ENCODE data around the gene NUP62. TPM values are rescaled to one million over a fixed set of nuclear protein-coding genes. Genes with fewer than 3 reads are reported as not detected.
A peak's percentile ranks its signal among the peaks of the same experiment; 100 is the strongest.

The NUP62 gene
- total RNA-seq, 2 experiments from 2014 or later = 113 to 119 TPM

DNA sequence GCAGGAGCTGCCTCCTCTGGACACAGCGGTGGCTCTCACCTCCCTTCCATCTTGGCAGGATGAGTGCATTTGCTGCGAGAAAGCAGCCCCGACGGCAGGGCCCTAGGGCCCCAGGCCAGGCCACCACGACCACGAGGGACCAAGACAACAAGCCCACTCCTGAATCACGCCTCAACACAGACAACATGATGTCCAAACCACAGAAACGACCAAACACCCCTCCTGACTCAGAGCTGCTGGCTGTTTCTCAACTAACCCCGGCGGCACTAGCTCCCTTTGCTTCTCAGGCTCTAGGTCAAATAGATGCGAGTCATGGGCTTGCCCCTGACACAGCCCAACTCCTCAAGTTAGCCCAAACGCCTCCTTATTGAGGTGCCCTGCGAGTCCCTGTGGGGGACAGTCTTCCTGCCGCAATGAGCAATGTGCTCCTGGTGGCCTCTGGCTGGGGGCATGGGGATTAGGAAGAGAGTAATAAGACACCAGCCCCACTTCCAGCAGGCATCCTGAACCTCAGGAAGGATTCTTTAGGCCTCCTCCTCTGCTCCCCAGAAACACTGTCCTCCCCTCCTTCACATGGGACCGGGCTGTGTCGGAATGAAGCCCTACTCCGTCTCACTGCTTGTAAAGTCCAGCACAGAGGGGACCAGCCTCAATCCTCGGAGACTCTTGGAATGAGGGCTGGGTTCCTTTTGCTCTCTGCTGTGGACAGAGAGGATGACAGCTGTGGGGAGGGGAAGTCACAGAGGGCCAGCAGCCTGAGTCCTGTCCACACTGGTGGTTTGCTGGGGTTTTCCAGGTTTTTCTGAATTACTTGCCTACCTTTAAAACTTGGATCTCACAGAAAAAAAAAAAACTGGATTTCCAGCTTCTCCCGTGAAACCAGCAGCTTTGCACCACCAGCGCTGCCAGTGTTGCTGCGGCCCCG, 7.2 kb downstream of the NUP62 start:
- peaks cover 64% of the 10 kb centered on the region for H3K36me3 Mint-ChIP-seq (ENCODE audit: low read depth)
- no peaks in the 10 kb centered on the region for H3K9me3 Mint-ChIP-seq
- H3K4me3 Mint-ChIP-seq = no peak overlapping the region
- POLR2A ChIA-PET = interaction anchor here (0.6 to 12.0 kb wide), 3 partner anchors 10 to 1519 kb away, joined by 3 to 167 read pairs (median 4); no protein-coding TSS in a partner anchor
- intact Hi-C loops (cut with micrococcal nuclease) = loop anchor here (10.0 kb wide), 1 partner anchor 47 kb away; the partner anchor contains the start of genes AKT1S1 and TBC1D17
- DNase-seq = no peak
- TF ChIP-seq, protein P1, sequence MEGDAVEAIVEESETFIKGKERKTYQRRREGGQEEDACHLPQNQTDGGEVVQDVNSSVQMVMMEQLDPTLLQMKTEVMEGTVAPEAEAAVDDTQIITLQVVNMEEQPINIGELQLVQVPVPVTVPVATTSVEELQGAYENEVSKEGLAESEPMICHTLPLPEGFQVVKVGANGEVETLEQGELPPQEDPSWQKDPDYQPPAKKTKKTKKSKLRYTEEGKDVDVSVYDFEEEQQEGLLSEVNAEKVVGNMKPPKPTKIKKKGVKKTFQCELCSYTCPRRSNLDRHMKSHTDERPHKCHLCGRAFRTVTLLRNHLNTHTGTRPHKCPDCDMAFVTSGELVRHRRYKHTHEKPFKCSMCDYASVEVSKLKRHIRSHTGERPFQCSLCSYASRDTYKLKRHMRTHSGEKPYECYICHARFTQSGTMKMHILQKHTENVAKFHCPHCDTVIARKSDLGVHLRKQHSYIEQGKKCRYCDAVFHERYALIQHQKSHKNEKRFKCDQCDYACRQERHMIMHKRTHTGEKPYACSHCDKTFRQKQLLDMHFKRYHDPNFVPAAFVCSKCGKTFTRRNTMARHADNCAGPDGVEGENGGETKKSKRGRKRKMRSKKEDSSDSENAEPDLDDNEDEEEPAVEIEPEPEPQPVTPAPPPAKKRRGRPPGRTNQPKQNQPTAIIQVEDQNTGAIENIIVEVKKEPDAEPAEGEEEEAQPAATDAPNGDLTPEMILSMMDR (IDR thresholded peaks at IDR 0.05) = no peak
- CTCF ChIA-PET = no interaction called here
- peak; percentile 37 for ATAC-seq
- H3K27ac Mint-ChIP-seq = peak overlapping the region; percentile 64
- H3K27me3 Mint-ChIP-seq = no peaks in the 10 kb centered on the region
- H3K4me1 Mint-ChIP-seq (ENCODE audit: low read depth) = peaks cover 52% of the 10 kb centered on the region

DNA sequence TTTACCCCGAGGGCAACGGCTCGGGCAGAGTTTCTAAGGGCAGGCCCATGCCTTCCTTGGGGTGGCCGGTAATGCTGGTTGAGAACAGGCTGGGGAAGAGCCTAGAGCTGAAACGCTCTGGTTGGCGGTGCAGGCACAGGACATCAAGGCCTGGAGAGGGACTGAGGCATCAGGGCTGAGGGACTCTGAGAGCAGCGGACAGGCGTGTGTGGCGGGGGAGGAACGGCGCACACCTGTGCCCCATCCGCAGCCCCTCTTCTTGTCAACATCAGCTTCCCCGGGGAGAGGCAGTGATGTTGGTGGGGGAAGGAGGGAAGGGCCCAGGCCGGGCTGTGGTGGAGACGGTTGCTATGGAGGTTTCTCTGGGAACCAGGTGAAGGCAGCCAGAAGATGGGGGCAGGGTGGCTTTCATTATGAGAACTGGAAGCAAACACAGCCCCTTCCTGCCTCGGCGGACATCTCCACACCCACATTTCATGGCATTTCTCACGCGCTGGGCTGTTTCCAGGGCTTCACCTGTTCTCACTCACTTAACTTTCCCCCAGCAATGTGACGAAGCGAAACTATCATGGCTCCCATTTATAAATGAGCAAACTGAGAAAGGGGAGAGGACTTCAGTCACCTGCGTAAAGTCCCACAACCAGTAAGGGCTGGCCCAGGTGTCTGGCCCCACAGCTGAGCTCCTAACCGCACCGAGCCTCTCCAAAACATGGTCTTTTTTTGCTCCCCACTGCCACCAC, 8.5 kb downstream of the NUP62 start:
- ATAC-seq = no peak
- Mint-ChIP-seq H3K36me3 (ENCODE audit: low read depth) (peaks cover 65% of the 10 kb centered on the region), H3K9me3 (no peaks in the 10 kb centered on the region), H3K27ac (peak overlapping the region; percentile 6), H3K4me1 (ENCODE audit: low read depth) (peaks cover 51% of the 10 kb centered on the region), H3K27me3 (no peaks in the 10 kb centered on the region), H3K4me3 (no peak overlapping the region)
- no peak for DNase-seq
- intact Hi-C loops (cut with micrococcal nuclease) = loop anchor here (10.0 kb wide), 1 partner anchor 46 kb away; the partner anchor contains the start of genes AKT1S1 and TBC1D17
- CTCF ChIA-PET = interaction anchor here (0.5 to 1.8 kb wide), 2 partner anchors 17 to 56 kb away, joined by 3 to 4 read pairs; no protein-coding TSS in a partner anchor
- POLR2A ChIA-PET = interaction anchor here (0.8 to 12.0 kb wide), 4 partner anchors 8 to 30 kb away, joined by 3 to 167 read pairs (median 4); no protein-coding TSS in a partner anchor
- TF ChIP-seq, protein P1 (IDR thresholded peaks at IDR 0.05) = no peak

DNA sequence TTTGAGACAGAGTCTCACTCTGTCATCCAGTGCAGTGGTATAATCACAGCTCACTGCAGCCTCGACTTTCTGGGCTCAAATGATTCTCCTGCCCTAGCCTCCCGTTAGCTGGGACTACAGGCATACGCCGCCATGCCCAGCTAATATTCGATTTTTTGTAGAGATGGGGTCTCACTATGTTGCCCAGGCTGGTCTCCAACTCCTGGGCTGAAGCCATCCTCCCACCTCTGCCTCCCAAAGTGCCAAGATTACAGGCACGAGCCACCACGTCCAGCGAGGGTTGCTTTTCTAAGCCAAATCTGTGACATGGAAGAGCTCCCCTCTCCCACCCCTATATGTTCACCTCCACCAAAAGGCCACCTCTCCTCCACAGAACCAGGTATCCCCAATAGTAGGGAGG, 11.2 kb downstream of the NUP62 start:
- DNase-seq (no peak), ATAC-seq (no peak)
- Mint-ChIP-seq H3K27ac (no peak overlapping the region), H3K36me3 (ENCODE audit: low read depth) (peaks cover 71% of the 10 kb centered on the region), H3K27me3 (no peaks in the 10 kb centered on the region), H3K4me3 (no peak overlapping the region), H3K4me1 (ENCODE audit: low read depth) (peaks cover 50% of the 10 kb centered on the region), H3K9me3 (no peaks in the 10 kb centered on the region)
- ChIA-PET POLR2A (interaction anchor here (1.1 to 13.2 kb wide), 3 partner anchors 7 to 41 kb away, joined by 3 to 167 read pairs (median 5); partner anchors contain the start of genes AKT1S1, ATF5 and NUP62), CTCF (interaction anchor here (0.6 to 1.3 kb wide), 2 partner anchors 10 to 48 kb away, joined by 3 to 4 read pairs; no protein-coding TSS in a partner anchor)
- intact Hi-C loops (cut with micrococcal nuclease) = no loop called here
- TF ChIP-seq, protein P1 (IDR thresholded peaks at IDR 0.05) = no peak

DNA sequence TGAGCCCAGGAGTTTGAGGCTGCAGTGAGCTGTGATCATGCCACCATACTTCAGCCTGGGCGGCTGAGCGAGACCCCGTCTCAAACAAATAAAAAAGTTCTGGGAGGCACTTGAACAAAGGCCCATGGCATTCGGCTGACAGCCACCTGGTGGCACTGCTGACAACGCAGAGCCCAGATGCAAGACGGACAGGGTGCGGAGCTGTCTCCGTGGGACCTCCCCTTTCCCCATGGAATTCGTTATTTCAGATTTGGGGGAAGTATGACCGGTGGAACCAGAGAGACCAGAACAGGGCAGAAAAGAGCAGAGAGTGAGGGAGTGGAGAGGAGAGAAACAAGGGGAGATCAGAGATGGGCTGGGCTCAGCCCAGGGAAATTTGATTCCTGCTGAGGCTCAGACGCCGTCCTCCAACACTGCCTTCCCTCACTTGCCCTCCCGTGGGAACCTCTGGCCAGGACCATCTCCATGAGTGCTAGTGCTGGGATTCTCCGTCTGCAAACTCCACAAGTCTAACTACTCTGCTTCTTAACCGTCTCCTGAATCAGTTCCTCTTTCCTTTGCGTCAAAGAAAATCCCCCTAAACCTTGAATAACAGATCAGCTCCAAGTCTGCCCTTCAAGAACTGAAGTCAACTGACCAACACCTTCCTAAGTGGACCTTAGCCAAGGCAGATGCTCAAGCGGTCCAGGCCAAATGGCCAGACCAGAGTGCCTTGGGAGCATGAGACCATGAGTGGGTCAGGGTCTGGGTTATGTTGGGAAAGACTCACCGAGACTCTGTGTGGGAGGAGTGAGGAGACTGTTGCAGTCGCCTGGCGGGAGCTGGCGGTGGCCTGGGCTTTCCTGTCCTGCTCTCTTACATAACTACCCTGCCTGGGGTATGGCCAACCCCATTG, 12.2 kb downstream of the NUP62 start:
- ATAC-seq (no peak), DNase-seq (no peak)
- Mint-ChIP-seq H3K4me3 (no peak overlapping the region), H3K27ac (peak overlapping the region; percentile 35), H3K9me3 (no peaks in the 10 kb centered on the region), H3K4me1 (ENCODE audit: low read depth) (peaks cover 55% of the 10 kb centered on the region), H3K36me3 (ENCODE audit: low read depth) (peaks cover 74% of the 10 kb centered on the region), H3K27me3 (no peaks in the 10 kb centered on the region)
- TF ChIP-seq, protein P1 (IDR thresholded peaks at IDR 0.05) = no peak
- intact Hi-C loops (cut with micrococcal nuclease) = no loop called here
- ChIA-PET CTCF (interaction anchor here (0.6 to 1.3 kb wide), 2 partner anchors 11 to 49 kb away, joined by 3 to 4 read pairs; no protein-coding TSS in a partner anchor), POLR2A (interaction anchor here (0.6 to 13.2 kb wide), 2 partner anchors 8 to 17 kb away, joined by 3 to 167 read pairs; partner anchors contain the start of genes ATF5 and NUP62)
